Large intestine (tissue), 3 donors: ENCODE measurements around the gene ZNF17. TPM values are rescaled to one million over a fixed set of nuclear protein-coding genes. Genes with fewer than 3 reads are reported as not detected.

Source experiments
- DNase-seq, 2 donors: peaks; one replicate each; pipeline versions ENCODE4 v3.0.0 to v3.0.0-alpha.2; 2013
- H3K27ac ChIP-seq: one replicate; pipeline ENCODE4 v1.5.1; 2013; ENCODE audit warnings: low read length
- H3K27me3 ChIP-seq: 2 replicates; pipeline ENCODE4 v1.6.1; 2013; ENCODE audit warnings: low read length; ENCODE audit not compliant: control insufficient read depth, insufficient read depth
- H3K36me3 ChIP-seq: 2 replicates; pipeline ENCODE4 v1.6.1; 2013; ENCODE audit warnings: low read length; ENCODE audit not compliant: control insufficient read depth, insufficient read depth
- H3K4me1 ChIP-seq: one replicate; pipeline ENCODE4 v1.6.1; 2013; ENCODE audit warnings: low read length; ENCODE audit not compliant: control insufficient read depth, insufficient read depth
- H3K4me3 ChIP-seq: one replicate; pipeline ENCODE4 v1.5.1; 2013; ENCODE audit warnings: low read length
- H3K9me3 ChIP-seq: one replicate; pipeline ENCODE4 v1.6.1; 2013; ENCODE audit warnings: mild to moderate bottlenecking, low read depth, low read length, moderate library complexity; ENCODE audit not compliant: control insufficient read depth
- WGBS: methylation state at CpG from one replicate; pipeline ENCODE4 v1.1.5; 2013; ENCODE audit warnings: low lambda C conversion rate; ENCODE audit not compliant: insufficient coverage; 5-methylcytosine and 5-hydroxymethylcytosine counted together
- polyA plus RNA-seq: library from polyadenylated mRNA; unstranded; fragments of 120-200 nt; gene quantifications from one replicate; pipeline ENCODE4 v1.2.1, GENCODE V29; 2013

Gene ZNF17
- polyA plus RNA-seq, 1 donor: 8.9 TPM

DNA sequence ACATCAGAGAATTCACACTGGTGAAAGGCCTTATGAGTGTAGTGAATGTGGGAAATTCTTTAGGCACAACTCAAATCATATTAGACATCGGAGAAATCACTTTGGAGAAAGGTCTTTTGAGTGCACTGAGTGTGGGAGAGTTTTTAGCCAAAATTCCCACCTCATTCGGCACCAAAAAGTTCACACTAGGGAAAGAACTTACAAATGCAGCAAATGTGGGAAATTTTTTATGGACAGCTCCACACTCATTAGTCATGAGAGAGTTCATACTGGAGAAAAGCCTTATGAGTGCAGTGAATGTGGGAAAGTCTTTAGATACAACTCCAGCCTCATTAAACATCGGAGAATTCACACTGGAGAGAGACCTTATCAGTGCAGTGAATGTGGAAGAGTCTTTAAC is 10.1 kb downstream of the ZNF17 start:
- DNase-seq: no peak
- 100% methylated on average over 2 of the region's 3 CpGs for WGBS
- Histone ChIP-seq H3K36me3 (peaks cover 41% of the 10 kb centered on the region), H3K27ac (no peak overlapping the region), H3K4me1 (no peaks in the 10 kb centered on the region), H3K9me3 (peaks cover 3% of the 10 kb centered on the region), H3K27me3 (no peaks in the 10 kb centered on the region), H3K4me3 (no peak overlapping the region)

DNA sequence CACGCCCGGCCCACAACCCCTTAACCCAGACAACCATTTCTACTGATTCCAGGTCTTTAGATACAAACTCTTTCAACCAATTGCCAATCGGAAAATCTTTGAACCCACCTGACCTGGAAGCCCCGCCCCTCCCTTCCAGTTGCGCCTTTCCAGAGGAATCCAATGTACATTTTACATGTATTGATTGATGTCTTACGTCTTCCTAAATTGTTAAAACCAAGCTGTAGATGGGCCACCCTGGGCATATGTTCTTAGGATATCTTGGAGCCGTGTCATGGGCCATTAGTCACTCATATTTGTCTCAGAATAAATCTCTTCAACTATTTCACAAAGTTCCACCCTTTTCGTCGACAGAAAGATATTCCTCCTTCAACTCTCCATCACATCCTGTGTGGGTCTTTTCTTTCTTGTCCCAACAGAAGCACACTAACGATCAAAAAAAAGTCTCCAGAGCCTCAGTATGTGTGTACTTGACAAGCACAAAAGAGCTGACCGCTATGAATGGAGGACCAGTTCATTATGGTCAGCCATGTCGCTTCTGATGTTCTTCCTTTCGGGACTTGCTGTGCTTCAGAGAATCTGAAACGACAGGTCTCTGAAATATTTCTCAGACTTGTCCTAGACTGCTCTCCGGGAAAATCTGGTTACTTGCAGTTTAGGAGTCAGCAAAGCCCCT is 23.6 kb downstream of the ZNF17 start:
- Histone ChIP-seq H3K27ac (peak overlapping the region; percentile 81), H3K4me1 (peaks cover 5% of the 10 kb centered on the region), H3K9me3 (peaks cover 9% of the 10 kb centered on the region), H3K36me3 (peaks cover 16% of the 10 kb centered on the region), H3K4me3 (peak overlapping the region; percentile 66), H3K27me3 (no peaks in the 10 kb centered on the region)
- no peak for DNase-seq
- 26% methylated on average over 7 of the region's 15 CpGs for WGBS

DNA sequence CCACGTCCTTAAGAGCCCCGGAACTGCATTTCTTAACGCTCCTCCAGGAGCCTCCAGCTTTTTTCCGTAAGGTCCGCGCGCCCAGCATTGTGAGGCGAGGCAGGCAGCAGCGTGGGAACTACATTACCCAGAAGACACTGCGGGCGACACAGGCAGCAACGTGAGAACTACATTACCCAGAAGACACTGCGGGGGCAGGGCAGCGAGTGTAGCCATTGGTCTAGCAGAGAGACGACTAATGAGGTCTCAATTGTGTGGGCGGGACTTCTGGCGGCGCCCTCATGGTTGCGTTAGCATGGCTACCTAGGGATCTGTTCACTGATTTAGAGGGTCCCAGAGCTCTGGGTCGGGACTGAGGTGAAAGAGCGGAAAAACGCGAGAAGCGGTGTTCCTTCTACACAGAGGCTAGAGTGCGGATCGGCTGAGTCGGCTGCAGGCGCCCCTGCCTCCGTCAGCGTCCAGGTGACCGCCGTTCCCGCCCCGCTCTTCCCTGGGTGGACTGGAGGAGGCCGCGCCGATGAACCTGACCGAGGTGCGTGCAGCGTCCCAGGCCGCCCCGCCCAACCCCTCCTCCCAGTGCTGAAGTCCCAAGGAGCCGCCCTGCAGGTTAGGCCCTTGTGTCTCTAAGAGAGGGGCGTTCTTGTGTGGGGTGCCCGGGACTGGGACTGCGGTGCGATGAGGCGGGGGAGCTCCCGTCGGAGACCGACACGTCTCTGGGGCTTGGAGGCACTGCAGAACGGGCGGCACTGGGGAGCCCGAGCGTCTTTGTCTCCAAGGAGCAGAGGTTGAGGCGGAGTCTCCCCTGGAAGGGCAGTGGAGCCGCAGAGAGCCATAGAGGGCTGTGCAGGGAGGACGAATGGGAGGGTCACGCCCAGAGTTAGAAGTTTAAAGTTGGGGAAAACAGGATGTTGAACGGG is 24.4 kb downstream of the ZNF17 start, which contains the start of gene ZNF749:
ZNF749 (plus strand) TSS at position 264 of the 917 bp plus-strand sequence; CDS start at position 518, 254 bp downstream.
- Histone ChIP-seq H3K4me3 (peak within 1 kb of the TSS; percentile 66), H3K27me3 (no peaks in the 10 kb centered on the region), H3K9me3 (peaks cover 15% of the 10 kb centered on the region), H3K4me1 (peaks cover 5% of the 10 kb centered on the region), H3K27ac (peak within 1 kb of the TSS; percentile 81), H3K36me3 (peaks cover 19% of the 10 kb centered on the region)
- DNase-seq: peak; percentile 99
- WGBS: no CpG with 5 or more reads among the region's 61 CpGs

DNA sequence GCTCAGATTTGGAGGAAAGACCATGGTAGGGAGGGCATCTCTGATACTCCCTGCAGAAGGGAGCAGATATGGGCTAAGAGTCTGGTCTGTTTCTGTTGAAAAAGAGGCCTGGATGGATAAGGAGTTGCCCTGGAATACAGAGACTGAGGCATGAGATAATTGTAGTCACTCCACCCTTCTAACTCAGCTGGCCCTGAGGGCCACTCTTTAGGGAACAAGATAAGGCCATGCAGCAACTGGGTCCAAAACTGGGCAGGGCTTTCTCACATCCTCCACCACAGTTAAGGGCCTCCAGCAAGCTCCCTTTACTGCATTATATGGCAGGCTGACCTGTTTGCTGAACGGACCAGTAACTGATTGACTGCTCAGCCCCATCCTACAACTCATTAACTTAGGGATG is 25.5 kb downstream of the ZNF17 start:
- no peaks in the 10 kb centered on the region for H3K27me3 ChIP-seq
- H3K36me3 ChIP-seq: peaks cover 22% of the 10 kb centered on the region
- H3K9me3 ChIP-seq: peaks cover 25% of the 10 kb centered on the region
- H3K4me1 ChIP-seq: peaks cover 5% of the 10 kb centered on the region
- peak overlapping the region; percentile 81 for H3K27ac ChIP-seq
- peak overlapping the region; percentile 66 for H3K4me3 ChIP-seq
- peak; percentile 43 to 69 for DNase-seq
- WGBS: no CpG with 5 or more reads among the region's 1 CpG

DNA sequence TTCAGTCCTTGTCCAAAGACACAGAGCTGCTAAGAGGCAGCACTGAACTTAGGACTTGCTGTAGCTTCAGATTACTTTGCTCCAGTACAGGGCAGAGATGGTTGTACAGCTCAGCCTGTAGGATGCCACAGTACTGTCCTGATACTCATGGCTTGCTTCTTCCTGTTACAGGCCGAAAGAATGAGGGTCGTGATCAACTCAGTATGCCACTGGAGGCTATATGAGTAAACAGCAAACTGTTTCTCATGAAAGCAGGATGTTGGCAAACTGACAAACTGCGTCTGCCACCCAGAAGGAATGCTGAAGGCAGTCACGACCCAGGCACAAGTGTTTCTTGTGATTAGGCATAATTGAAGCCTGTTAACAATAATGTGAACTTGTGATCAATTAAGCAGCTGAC is 27.0 kb downstream of the ZNF17 start:
- WGBS: no CpG with 5 or more reads among the region's 4 CpGs
- peaks cover 35% of the 10 kb centered on the region for H3K36me3 ChIP-seq
- H3K9me3 ChIP-seq: peaks cover 33% of the 10 kb centered on the region

DNA sequence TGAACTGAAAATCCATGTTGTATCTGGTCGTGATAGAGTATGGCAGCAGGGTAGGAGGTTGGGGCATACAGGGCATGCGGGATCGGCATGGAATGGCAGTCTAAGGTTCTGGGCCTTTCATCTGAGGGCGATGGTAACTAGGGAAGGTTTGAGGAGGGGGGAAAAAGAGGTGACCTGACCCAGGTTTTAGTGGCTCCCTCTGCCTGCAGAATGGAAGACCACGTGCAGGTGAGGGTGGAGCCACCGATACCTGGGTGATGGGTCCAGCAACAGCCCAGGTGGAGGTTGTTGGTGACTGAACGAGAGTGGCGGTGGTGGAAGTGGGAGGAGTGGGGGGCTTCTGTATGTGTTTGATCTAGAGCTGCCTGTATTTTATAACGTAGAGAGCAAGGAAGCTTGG is 28.0 kb downstream of the ZNF17 start:
- DNase-seq: no peak
- no peaks in the 10 kb centered on the region for H3K27me3 ChIP-seq
- peaks cover 34% of the 10 kb centered on the region for H3K9me3 ChIP-seq
- peaks cover 5% of the 10 kb centered on the region for H3K4me1 ChIP-seq
- peaks cover 45% of the 10 kb centered on the region for H3K36me3 ChIP-seq
- H3K27ac ChIP-seq: no peak overlapping the region
- H3K4me3 ChIP-seq: no peak overlapping the region
- WGBS: 100% methylated on average over 2 of the region's 9 CpGs

More for the DNA sequence above, 27.0 kb downstream of the ZNF17 start:
- Histone ChIP-seq H3K4me3 (no peak overlapping the region), H3K27me3 (no peaks in the 10 kb centered on the region), H3K4me1 (peaks cover 5% of the 10 kb centered on the region), H3K27ac (no peak overlapping the region)
- DNase-seq: no peak

DNA sequence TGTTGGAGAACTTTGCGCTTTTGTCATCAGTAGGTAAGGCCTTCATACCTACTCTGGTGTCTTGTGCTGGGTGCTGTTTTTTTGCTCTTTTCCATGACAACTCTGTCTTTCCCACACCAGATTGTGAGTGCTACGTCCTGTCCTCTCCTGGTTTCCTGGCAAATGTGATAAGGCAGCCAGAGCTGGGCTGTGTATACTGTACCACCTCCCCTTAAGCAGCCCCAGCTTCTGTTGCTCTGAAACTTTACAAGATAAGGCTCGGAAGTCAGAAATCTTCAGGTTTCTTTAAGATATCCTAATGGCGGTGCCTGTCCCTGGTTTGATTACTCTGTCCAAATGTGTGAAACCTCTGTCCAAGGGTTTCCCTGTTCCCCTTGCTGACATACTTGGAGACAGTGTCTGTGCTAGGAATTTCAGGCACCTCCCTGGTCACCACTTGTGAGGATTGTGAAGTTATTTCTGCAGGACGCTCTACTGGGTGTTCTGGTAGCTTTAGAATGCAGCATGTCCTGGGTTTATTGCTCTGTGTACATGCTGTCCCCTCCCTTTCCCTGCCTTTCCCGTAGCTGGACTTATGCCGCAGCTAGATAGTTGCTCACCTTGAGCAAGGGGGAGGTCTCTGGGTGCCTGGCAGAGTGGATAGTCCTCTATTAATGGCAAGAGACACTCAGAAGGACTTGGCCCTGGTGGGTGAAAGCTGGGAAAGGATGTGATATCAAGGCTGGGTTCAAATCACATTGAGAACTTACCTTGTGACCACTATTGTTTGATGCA is 31.2 kb downstream of the ZNF17 start:
- Histone ChIP-seq H3K9me3 (peaks cover 34% of the 10 kb centered on the region), H3K27me3 (no peaks in the 10 kb centered on the region), H3K4me1 (no peaks in the 10 kb centered on the region), H3K27ac (no peak overlapping the region), H3K4me3 (no peak overlapping the region), H3K36me3 (peaks cover 61% of the 10 kb centered on the region)
- DNase-seq: no peak
- 80% methylated on average over 1 of the region's 7 CpGs for WGBS

DNA sequence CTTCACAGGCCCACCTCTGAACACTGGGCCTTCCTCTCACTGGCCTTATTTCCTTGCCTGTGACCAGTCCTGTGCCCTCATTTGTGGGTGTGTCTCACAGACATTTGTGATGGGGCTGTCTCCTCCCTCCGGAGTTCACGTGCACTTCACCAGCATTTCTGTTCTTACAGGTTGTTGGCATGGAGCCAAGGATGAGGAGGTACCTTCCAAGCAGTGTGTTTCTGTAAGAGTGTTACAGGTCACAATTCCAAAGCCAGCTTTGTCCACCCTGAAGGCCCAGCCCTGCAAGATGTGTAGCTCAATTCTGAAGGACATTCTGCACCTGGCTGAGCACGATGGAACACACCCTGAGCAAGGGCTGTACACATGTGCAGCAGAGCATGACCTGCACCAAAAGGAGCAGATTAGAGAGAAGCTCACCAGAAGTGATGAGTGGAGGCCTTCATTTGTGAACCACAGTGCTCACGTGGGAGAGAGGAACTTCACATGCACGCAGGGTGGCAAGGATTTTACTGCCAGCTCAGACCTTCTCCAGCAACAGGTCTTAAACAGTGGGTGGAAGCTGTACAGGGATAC is 32.2 kb downstream of the ZNF17 start:
- DNase-seq: no peak
- no peak overlapping the region for H3K27ac ChIP-seq
- WGBS: 100% methylated on average over 1 of the region's 5 CpGs
- no peak overlapping the region for H3K4me3 ChIP-seq
- peaks cover 34% of the 10 kb centered on the region for H3K9me3 ChIP-seq
- H3K36me3 ChIP-seq: peaks cover 55% of the 10 kb centered on the region
- no peaks in the 10 kb centered on the region for H3K4me1 ChIP-seq
- no peaks in the 10 kb centered on the region for H3K27me3 ChIP-seq

DNA sequence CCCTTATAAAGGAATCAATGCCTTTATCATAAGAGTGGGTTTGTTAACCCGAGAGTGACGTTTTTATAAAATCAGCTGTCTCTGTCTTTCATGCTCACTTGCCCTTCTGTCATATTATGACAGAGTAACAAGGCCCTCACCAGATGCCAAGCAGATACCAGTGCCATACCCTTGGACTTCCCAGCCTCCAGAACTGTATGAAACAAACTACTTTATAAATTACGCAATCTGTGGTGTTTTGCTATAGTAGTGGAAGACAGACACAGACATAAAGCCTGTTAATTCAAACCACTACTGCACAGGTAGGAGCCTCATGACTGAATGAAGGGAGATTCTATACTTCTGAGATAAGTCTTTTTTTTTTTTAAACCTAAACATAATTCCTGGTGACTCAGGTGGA is 41.3 kb downstream of the ZNF17 start:
- no peak for DNase-seq
- WGBS: no CpG with 5 or more reads among the region's 3 CpGs
- peaks cover 2% of the 10 kb centered on the region for H3K36me3 ChIP-seq

More for the DNA sequence above, 41.3 kb downstream of the ZNF17 start:
- no peak overlapping the region for H3K27ac ChIP-seq
- no peaks in the 10 kb centered on the region for H3K27me3 ChIP-seq
- H3K4me3 ChIP-seq: no peak overlapping the region
- no peaks in the 10 kb centered on the region for H3K4me1 ChIP-seq
- peaks cover 36% of the 10 kb centered on the region for H3K9me3 ChIP-seq
